Mucosa of rectum (tissue), 2 donors: ENCODE measurements around the gene AP1S3.
"Not testable (repeated sequence)": the region's sequence is repeated elsewhere in the genome, so short reads cannot be mapped to it uniquely, and the experiment has no call there.

Source experiments
- H3K27ac ChIP-seq, 2 donors: one replicate each; pipeline ENCODE4 v1.7.0; 2013; ENCODE audit warnings: inconsistent platforms in 2 of 2, low read depth in 2 of 2, low read length in 2 of 2
- H3K27me3 ChIP-seq, 2 donors: one replicate each; pipeline ENCODE4 v1.7.0; 2013; ENCODE audit warnings: low read length in 2 of 2; ENCODE audit not compliant: control insufficient read depth in 2 of 2, insufficient read depth in 2 of 2
- H3K36me3 ChIP-seq, 2 donors: one replicate each; pipeline ENCODE4 v1.7.0; 2013; ENCODE audit warnings: low read length in 2 of 2; ENCODE audit not compliant: control insufficient read depth in 2 of 2, insufficient read depth in 2 of 2
- H3K4me1 ChIP-seq, 2 donors: one replicate each; pipeline ENCODE4 v1.7.0; 2013; ENCODE audit warnings: low read length in 2 of 2, mild to moderate bottlenecking in 1 of 2; ENCODE audit not compliant: control insufficient read depth in 2 of 2, insufficient read depth in 2 of 2
- H3K4me3 ChIP-seq, 2 donors: one replicate each; pipeline ENCODE4 v1.7.0; 2013; ENCODE audit warnings: low read length in 2 of 2
- H3K9ac ChIP-seq, 2 donors: one replicate each; pipeline ENCODE4 v1.7.0; 2013; ENCODE audit warnings: low read length in 2 of 2, low read depth in 1 of 2, mild to moderate bottlenecking in 1 of 2
- H3K9me3 ChIP-seq, 2 donors: one replicate each; pipeline ENCODE4 v1.7.0; 2013; ENCODE audit warnings: low read length in 2 of 2; ENCODE audit not compliant: control insufficient read depth in 2 of 2
- donor health status: healthy.
- donor health status: Normal muscosa, but diverticular disease.

AP1S3 gene

GRCh38 chr2:223814764-223815163 is 22.6 kb downstream of the AP1S3 start:
- not testable (repeated sequence) for H3K9me3 ChIP-seq, H3K4me1 ChIP-seq, H3K9ac ChIP-seq, H3K4me3 ChIP-seq, H3K36me3 ChIP-seq, H3K27me3 ChIP-seq, H3K27ac ChIP-seq

- Histone ChIP-seq H3K27ac (no peak overlapping the region), H3K4me3 (no peak overlapping the region), H3K9me3 (no peaks in the 10 kb centered on the region), H3K27me3 (no peaks in the 10 kb centered on the region), H3K36me3 (no peaks in the 10 kb centered on the region), H3K9ac (no peak overlapping the region), H3K4me1 (no peaks in the 10 kb centered on the region)
Measured at GRCh38 chr2:223813329-223813728, 24.1 kb downstream of the AP1S3 start.

GRCh38 chr2:223811757-223812156 is 25.6 kb downstream of the AP1S3 start:
- H3K9me3 ChIP-seq: no peaks in the 10 kb centered on the region
- H3K27ac ChIP-seq: no peak overlapping the region
- H3K27me3 ChIP-seq: no peaks in the 10 kb centered on the region
- no peaks in the 10 kb centered on the region for H3K4me1 ChIP-seq
- H3K36me3 ChIP-seq: no peaks in the 10 kb centered on the region
- H3K9ac ChIP-seq: no peak overlapping the region
- H3K4me3 ChIP-seq: no peak overlapping the region

- Histone ChIP-seq H3K9ac (no peak overlapping the region), H3K4me3 (no peak overlapping the region), H3K36me3 (no peaks in the 10 kb centered on the region), H3K27me3 (no peaks in the 10 kb centered on the region), H3K27ac (no peak overlapping the region), H3K4me1 (no peaks in the 10 kb centered on the region), H3K9me3 (no peaks in the 10 kb centered on the region)
Measured at GRCh38 chr2:223805008-223805407, 32.4 kb downstream of the AP1S3 start.

- no peaks in the 10 kb centered on the region for H3K36me3 ChIP-seq
Measured at GRCh38 chr2:223801736-223802135, 35.6 kb downstream of the AP1S3 start.

GRCh38 chr2:223800908-223801307 is 36.5 kb downstream of the AP1S3 start:
- no peaks in the 10 kb centered on the region for H3K27me3 ChIP-seq
- no peak overlapping the region for H3K9ac ChIP-seq
- no peaks in the 10 kb centered on the region for H3K4me1 ChIP-seq
- no peak overlapping the region for H3K27ac ChIP-seq
- no peaks in the 10 kb centered on the region for H3K36me3 ChIP-seq
- no peak overlapping the region for H3K4me3 ChIP-seq
- H3K9me3 ChIP-seq: no peaks in the 10 kb centered on the region

More at GRCh38 chr2:223801736-223802135, 35.6 kb downstream of the AP1S3 start:
- no peak overlapping the region for H3K4me3 ChIP-seq
- H3K9me3 ChIP-seq: no peaks in the 10 kb centered on the region
- no peak overlapping the region for H3K9ac ChIP-seq
- no peaks in the 10 kb centered on the region for H3K4me1 ChIP-seq
- H3K27ac ChIP-seq: no peak overlapping the region
- no peaks in the 10 kb centered on the region for H3K27me3 ChIP-seq

- H3K36me3 ChIP-seq: no peaks in the 10 kb centered on the region
- no peaks in the 10 kb centered on the region for H3K9me3 ChIP-seq
- no peaks in the 10 kb centered on the region for H3K4me1 ChIP-seq
- H3K27ac ChIP-seq: no peak overlapping the region
- H3K4me3 ChIP-seq: no peak overlapping the region
- H3K9ac ChIP-seq: no peak overlapping the region
- no peaks in the 10 kb centered on the region for H3K27me3 ChIP-seq
Measured at GRCh38 chr2:223797811-223798721, 39.3 kb downstream of the AP1S3 start.

DNA sequence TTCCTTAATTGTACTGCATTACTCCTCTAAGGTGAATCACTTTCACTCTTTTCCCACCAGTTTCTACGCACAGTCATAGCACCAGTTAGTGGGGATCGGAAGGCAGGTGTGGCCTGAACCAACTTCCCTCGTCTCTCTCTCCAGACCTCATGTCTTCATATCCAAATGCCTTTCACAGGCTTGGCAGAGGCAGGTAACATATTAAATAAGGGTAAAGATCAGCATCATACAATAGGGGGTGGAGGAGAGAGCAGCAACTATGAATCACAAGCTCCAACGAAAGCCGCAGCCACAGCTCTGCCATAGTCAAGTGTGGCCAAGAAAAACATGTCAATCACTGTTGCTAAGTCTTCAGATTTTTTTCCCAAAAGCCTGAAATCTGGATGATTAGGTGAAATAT is 40.3 kb downstream of the AP1S3 start:
- Histone ChIP-seq H3K27me3 (no peaks in the 10 kb centered on the region), H3K27ac (no peak overlapping the region), H3K4me3 (no peak overlapping the region), H3K9ac (no peak overlapping the region), H3K4me1 (no peaks in the 10 kb centered on the region), H3K36me3 (no peaks in the 10 kb centered on the region), H3K9me3 (no peaks in the 10 kb centered on the region)

- no peak overlapping the region for H3K9ac ChIP-seq
- no peak overlapping the region for H3K27ac ChIP-seq
- H3K36me3 ChIP-seq: no peaks in the 10 kb centered on the region
- peaks cover 0 to 4% of the 10 kb centered on the region in 2 donors for H3K4me1 ChIP-seq
- H3K9me3 ChIP-seq: no peaks in the 10 kb centered on the region
- no peaks in the 10 kb centered on the region for H3K27me3 ChIP-seq
- H3K4me3 ChIP-seq: no peak overlapping the region
Measured at GRCh38 chr2:223789423-223789822, 48.0 kb downstream of the AP1S3 start.

DNA sequence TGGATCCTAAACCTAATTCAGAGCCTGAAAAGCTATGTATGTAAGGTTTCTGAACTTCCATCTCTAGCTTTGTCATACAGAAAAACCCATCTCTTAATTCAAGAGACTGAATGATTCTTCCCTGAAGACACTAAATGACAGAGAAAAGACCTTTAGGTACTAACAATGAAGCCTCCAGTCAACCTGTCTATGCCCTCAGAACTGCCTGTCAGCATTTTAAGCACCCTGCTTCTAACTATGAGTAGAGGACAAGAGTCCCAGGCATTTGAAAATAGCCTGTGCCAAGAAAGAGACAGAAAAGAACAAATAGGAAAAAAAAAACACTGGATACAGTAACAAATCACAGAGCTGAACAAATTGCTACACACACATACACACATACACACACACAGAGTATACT is 48.6 kb downstream of the AP1S3 start:
- no peaks in the 10 kb centered on the region for H3K9me3 ChIP-seq
- H3K9ac ChIP-seq: no peak overlapping the region
- H3K4me1 ChIP-seq: peaks cover 0 to 4% of the 10 kb centered on the region in 2 donors
- no peaks in the 10 kb centered on the region for H3K36me3 ChIP-seq
- no peaks in the 10 kb centered on the region for H3K27me3 ChIP-seq
- H3K4me3 ChIP-seq: no peak overlapping the region
- H3K27ac ChIP-seq: no peak overlapping the region
